A673 (cell line): ENCODE results near the gene RAPGEF5. TPM values are rescaled to one million over a fixed set of nuclear protein-coding genes. Genes with fewer than 3 reads are reported as not detected.

Experiments used
- BruUV-seq: library from RNA; stranded (reverse); fragments of 400-500 nt; replicated peaks from 2 replicates; lab custom pipeline; 2021; lab: Mats Ljungman, UMichigan
- CTCF ChIA-PET: fragments of 300-600 bp; sonication (Branson Sonifier 250); formaldehyde crosslinking; loops from one replicate; lab custom pipeline; 2022; ENCODE audit warnings: antibody characterized with exemption; lab: Charles Lee
- POLR2A ChIA-PET: fragments of 300-600 bp; sonication (Branson Sonifier 250); formaldehyde crosslinking; loops from one replicate; lab custom pipeline; 2022; ENCODE audit warnings: antibody characterized with exemption; ENCODE audit not compliant: low non-redundant PET; lab: Charles Lee
- DNase-seq: peaks from one replicate; pipeline ENCODE4 v3.0.0-alpha.2; 2015; ENCODE audit warnings: low spot score
- H3K27ac ChIP-seq: fragments of 200-600 bp; sonication (generic); 2 replicates; pipeline ENCODE4 v1.5.1; 2016; ENCODE audit warnings: mixed run types, low read depth, mild to moderate bottlenecking, mixed read lengths, antibody characterized with exemption, low read length; ENCODE audit not compliant: poor library complexity, severe bottlenecking
- H3K27me3 ChIP-seq: fragments of 200-600 bp; sonication (generic); replicated peaks from 2 replicates; pipeline ENCODE4 v1.6.1; 2017; ENCODE audit warnings: mixed run types, low read depth, mild to moderate bottlenecking, mixed read lengths, antibody characterized with exemption, low read length; ENCODE audit not compliant: insufficient read depth, poor library complexity
- H3K36me3 ChIP-seq: fragments of 200-600 bp; sonication (generic); 2 replicates; pipeline ENCODE4 v1.6.1; 2016; ENCODE audit warnings: mixed run types, mild to moderate bottlenecking, mixed read lengths, antibody characterized with exemption, low read length; ENCODE audit not compliant: insufficient read depth, poor library complexity, severe bottlenecking
- H3K4me1 ChIP-seq: fragments of 200-600 bp; sonication (generic); 2 replicates; pipeline ENCODE4 v1.6.1; 2017; ENCODE audit warnings: mixed run types, mild to moderate bottlenecking, mixed read lengths, antibody characterized with exemption, low read length; ENCODE audit not compliant: insufficient read depth, poor library complexity, severe bottlenecking
- H3K4me3 ChIP-seq: fragments of 200-600 bp; sonication (generic); 2 replicates; pipeline ENCODE4 v1.5.1; 2016; ENCODE audit warnings: low read depth, mixed run types, mild to moderate bottlenecking, mixed read lengths, low read length; ENCODE audit not compliant: poor library complexity, severe bottlenecking
- H3K9me3 ChIP-seq: fragments of 200-600 bp; sonication (generic); 2 replicates; pipeline ENCODE4 v1.6.1; 2016; ENCODE audit warnings: mixed run types, low read depth, mild to moderate bottlenecking, mixed read lengths, antibody characterized with exemption, low read length; ENCODE audit not compliant: poor library complexity, severe bottlenecking
- EZH2 ChIP-seq: fragments of 200-600 bp; sonication (generic); IDR thresholded peaks from 2 replicates; pipeline ENCODE4 v1.6.1; 2017; ENCODE audit warnings: borderline replicate concordance, low read depth, mild to moderate bottlenecking, mixed read lengths, antibody characterized with exemption, low read length; ENCODE audit not compliant: poor library complexity, severe bottlenecking
- intact Hi-C: fragments of 100-400 bp; cut with micrococcal nuclease; formaldehyde crosslinking; loops from one replicate; pipeline ENCODE4 v1.10.0; 2022; ENCODE audit not compliant: unreplicated experiment
- total RNA-seq: library from RNA; stranded (reverse); gene quantifications from 2 replicates; pipeline ENCODE4 v1.2.3, GENCODE V29; 2021
- TF ChIP-seq, protein P1 (sequence below): fragments of 300-800, 200-600 bp; sonication (generic); conservative IDR thresholded peaks from 2 replicates; pipeline ENCODE4 v1.5.1; 2017; ENCODE audit warnings: low read depth, mild to moderate bottlenecking, antibody characterized with exemption, low read length, moderate library complexity, mixed read lengths

RAPGEF5 gene
- total RNA-seq, 1 experiment from 2014 or later, result 10.7 TPM

- DNase-seq, result no peak
- TF ChIP-seq, protein P1, sequence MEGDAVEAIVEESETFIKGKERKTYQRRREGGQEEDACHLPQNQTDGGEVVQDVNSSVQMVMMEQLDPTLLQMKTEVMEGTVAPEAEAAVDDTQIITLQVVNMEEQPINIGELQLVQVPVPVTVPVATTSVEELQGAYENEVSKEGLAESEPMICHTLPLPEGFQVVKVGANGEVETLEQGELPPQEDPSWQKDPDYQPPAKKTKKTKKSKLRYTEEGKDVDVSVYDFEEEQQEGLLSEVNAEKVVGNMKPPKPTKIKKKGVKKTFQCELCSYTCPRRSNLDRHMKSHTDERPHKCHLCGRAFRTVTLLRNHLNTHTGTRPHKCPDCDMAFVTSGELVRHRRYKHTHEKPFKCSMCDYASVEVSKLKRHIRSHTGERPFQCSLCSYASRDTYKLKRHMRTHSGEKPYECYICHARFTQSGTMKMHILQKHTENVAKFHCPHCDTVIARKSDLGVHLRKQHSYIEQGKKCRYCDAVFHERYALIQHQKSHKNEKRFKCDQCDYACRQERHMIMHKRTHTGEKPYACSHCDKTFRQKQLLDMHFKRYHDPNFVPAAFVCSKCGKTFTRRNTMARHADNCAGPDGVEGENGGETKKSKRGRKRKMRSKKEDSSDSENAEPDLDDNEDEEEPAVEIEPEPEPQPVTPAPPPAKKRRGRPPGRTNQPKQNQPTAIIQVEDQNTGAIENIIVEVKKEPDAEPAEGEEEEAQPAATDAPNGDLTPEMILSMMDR, result no peak
- H3K27me3 ChIP-seq, result no peaks in the 10 kb centered on the region
- H3K36me3 ChIP-seq, result no peaks in the 10 kb centered on the region
- H3K27ac ChIP-seq, result no peak overlapping the region
- no TSS peak for BruUV-seq
- intact Hi-C loops, result no loop called here
- ChIA-PET POLR2A (no interaction called here), CTCF (no interaction called here)
- H3K9me3 ChIP-seq, result no peaks in the 10 kb centered on the region
- H3K4me3 ChIP-seq, result no peak overlapping the region
- peaks cover 43% of the 10 kb centered on the region for H3K4me1 ChIP-seq
These were observed 216.4 kb downstream of the RAPGEF5 start for GRCh38 chr7:22140578-22140977.

- peaks cover 59% of the 10 kb centered on the region for H3K4me1 ChIP-seq
- ChIA-PET POLR2A (no interaction called here), CTCF (no interaction called here)
- no peak overlapping the region for H3K27ac ChIP-seq
- no peaks in the 10 kb centered on the region for H3K36me3 ChIP-seq
- H3K27me3 ChIP-seq, result no peaks in the 10 kb centered on the region
- no peak for TF ChIP-seq EZH2
- TF ChIP-seq, protein P1, result no peak
- intact Hi-C loops, result no loop called here
- DNase-seq, result no peak
- no TSS peak for BruUV-seq
- no peaks in the 10 kb centered on the region for H3K9me3 ChIP-seq
- no peak overlapping the region for H3K4me3 ChIP-seq
These were observed 218.1 kb downstream of the RAPGEF5 start for GRCh38 chr7:22138886-22139285.

DNA sequence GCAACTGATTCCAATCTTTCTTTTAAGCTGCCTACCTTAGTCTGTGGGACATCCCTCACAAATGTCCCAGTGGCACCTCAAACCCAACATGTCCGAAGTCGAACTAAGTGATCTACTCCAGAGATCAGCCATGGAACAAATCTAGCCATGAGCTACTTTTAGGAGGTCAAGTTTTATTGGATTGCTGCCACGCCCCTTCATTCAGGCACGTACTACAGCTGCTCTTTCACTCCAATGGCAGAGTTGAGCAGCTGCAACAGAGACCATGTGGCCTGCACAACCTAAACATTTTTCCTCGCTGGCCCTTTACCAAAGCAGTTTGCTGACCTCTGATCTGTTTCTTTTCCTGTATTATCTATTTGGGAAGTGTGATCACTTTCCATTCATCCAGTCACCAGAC lies 218.8 kb downstream of the RAPGEF5 start:
- Histone ChIP-seq H3K4me3 (no peak overlapping the region), H3K27ac (no peak overlapping the region), H3K4me1 (peaks cover 58% of the 10 kb centered on the region), H3K27me3 (no peaks in the 10 kb centered on the region), H3K36me3 (no peaks in the 10 kb centered on the region), H3K9me3 (no peaks in the 10 kb centered on the region)
- ChIA-PET POLR2A (no interaction called here), CTCF (no interaction called here)
- intact Hi-C loops, result no loop called here
- BruUV-seq, result no TSS peak
- no peak for DNase-seq
- TF ChIP-seq EZH2, result no peak
- TF ChIP-seq, protein P1, result no peak
